Measurements from ENCODE around the gene ABHD13.
"Not testable (repeated sequence)": the region's sequence is repeated elsewhere in the genome, so short reads cannot be mapped to it uniquely, and the experiment has no call there.

The ABHD13 gene

GRCh38 chr13:108225440-108225839 is 7.2 kb downstream of the ABHD13 start:
- no peak for DNase-seq

- no peak for DNase-seq
Observed at GRCh38 chr13:108226184-108226583, 8.0 kb downstream of the ABHD13 start.

GRCh38 chr13:108227651-108228272 is 9.6 kb downstream of the ABHD13 start:
- DNase-seq: no peak

- DNase-seq: no peak
Observed at GRCh38 chr13:108230377-108230776, 12.2 kb downstream of the ABHD13 start.

GRCh38 chr13:108249150-108249549 is 31.0 kb downstream of the ABHD13 start:
- DNase-seq: no peak

- no peak for DNase-seq
Observed at GRCh38 chr13:108257248-108257647, 39.1 kb downstream of the ABHD13 start.

- no peak for DNase-seq
Observed at GRCh38 chr13:108263621-108264355, 45.6 kb downstream of the ABHD13 start.

GRCh38 chr13:108266321-108266990 is 48.3 kb downstream of the ABHD13 start:
- peak; percentile 4 for DNase-seq

- peak; percentile 41 for DNase-seq
Observed at GRCh38 chr13:108267347-108267746, 49.2 kb downstream of the ABHD13 start.

- not testable (repeated sequence) for DNase-seq
Observed at GRCh38 chr13:108267855-108268254, 49.7 kb downstream of the ABHD13 start.

- no peak for DNase-seq
Observed at GRCh38 chr13:108268466-108269112, 50.4 kb downstream of the ABHD13 start.

- peak; percentile 60 for DNase-seq
Observed at GRCh38 chr13:108269601-108270328, 51.6 kb downstream of the ABHD13 start, which contains the start of gene TNFSF13B. TSS of gene TNFSF13B (plus strand) at chr13:108269718. CDS start at chr13:108269896, 178 bp downstream.

GRCh38 chr13:108270442-108270841 is 52.2 kb downstream of the ABHD13 start:
- DNase-seq: no peak

GRCh38 chr13:108272333-108272732 is 54.1 kb downstream of the ABHD13 start:
- no peak for DNase-seq

- no peak for DNase-seq
Observed at GRCh38 chr13:108273429-108274118, 55.4 kb downstream of the ABHD13 start.

GRCh38 chr13:108274718-108275117 is 56.5 kb downstream of the ABHD13 start:
- no peak for DNase-seq

GRCh38 chr13:108276060-108276459 is 57.9 kb downstream of the ABHD13 start:
- DNase-seq: no peak

GRCh38 chr13:108278466-108278865 is 60.3 kb downstream of the ABHD13 start:
- no peak for DNase-seq

GRCh38 chr13:108281901-108282300 is 63.7 kb downstream of the ABHD13 start:
- DNase-seq: no peak

- no peak for DNase-seq
Observed at GRCh38 chr13:108283110-108283509, 64.9 kb downstream of the ABHD13 start.
